ENCODE data around the gene CYP27C1. TPM values are rescaled to one million over a fixed set of nuclear protein-coding genes. Genes with fewer than 3 reads are reported as not detected.

The CYP27C1 gene
- total RNA-seq, 1 donor from 2014 or later, result not detected

- TF ChIP-seq, protein P1, sequence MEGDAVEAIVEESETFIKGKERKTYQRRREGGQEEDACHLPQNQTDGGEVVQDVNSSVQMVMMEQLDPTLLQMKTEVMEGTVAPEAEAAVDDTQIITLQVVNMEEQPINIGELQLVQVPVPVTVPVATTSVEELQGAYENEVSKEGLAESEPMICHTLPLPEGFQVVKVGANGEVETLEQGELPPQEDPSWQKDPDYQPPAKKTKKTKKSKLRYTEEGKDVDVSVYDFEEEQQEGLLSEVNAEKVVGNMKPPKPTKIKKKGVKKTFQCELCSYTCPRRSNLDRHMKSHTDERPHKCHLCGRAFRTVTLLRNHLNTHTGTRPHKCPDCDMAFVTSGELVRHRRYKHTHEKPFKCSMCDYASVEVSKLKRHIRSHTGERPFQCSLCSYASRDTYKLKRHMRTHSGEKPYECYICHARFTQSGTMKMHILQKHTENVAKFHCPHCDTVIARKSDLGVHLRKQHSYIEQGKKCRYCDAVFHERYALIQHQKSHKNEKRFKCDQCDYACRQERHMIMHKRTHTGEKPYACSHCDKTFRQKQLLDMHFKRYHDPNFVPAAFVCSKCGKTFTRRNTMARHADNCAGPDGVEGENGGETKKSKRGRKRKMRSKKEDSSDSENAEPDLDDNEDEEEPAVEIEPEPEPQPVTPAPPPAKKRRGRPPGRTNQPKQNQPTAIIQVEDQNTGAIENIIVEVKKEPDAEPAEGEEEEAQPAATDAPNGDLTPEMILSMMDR (IDR thresholded peaks at IDR 0.05), result no peak
- intact Hi-C loops (cut with DNase I), result no loop called here
These were observed 32.9 kb downstream of the CYP27C1 start for GRCh38 chr2:127187081-127187775.

DNA sequence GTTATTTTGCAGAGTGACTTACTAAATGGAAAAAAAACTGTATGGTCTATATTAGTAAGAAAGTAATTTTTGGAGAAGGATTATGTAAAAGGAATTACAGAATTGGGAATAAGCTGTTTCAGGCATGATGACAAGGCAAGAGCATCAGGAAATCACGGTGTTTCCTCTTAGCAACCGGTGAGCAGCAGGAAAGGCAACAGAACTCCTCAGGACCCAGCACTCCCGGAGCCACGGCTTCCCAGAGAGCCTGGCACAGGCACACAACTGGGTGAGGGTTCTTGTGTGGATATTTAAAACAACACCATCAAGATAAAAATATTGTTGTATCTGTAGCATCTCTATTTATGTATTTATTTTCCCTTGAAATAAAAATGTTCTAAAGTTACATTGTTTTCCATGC is 34.4 kb downstream of the CYP27C1 start:
- Histone ChIP-seq H3K4me3 (no peak overlapping the region), H3K27ac (no peak overlapping the region), H3K9me3 (no peaks in the 10 kb centered on the region), H3K27me3 (ENCODE audit: low read depth) (no peaks in the 10 kb centered on the region), H3K4me1 (no peaks in the 10 kb centered on the region), H3K36me3 (no peaks in the 10 kb centered on the region)
- TF ChIP-seq, protein P1 (IDR thresholded peaks at IDR 0.05), result no peak
- no peak for DNase-seq
- intact Hi-C loops (cut with DNase I), result no loop called here
- ATAC-seq, result no peak

More at GRCh38 chr2:127187081-127187775, 32.9 kb downstream of the CYP27C1 start:
- DNase-seq (no peak), ATAC-seq (no peak)
- Histone ChIP-seq H3K27me3 (ENCODE audit: low read depth) (no peaks in the 10 kb centered on the region), H3K4me1 (no peaks in the 10 kb centered on the region), H3K9me3 (no peaks in the 10 kb centered on the region), H3K36me3 (no peaks in the 10 kb centered on the region), H3K4me3 (no peak overlapping the region), H3K27ac (no peak overlapping the region)

- no peak overlapping the region for H3K4me3 ChIP-seq
- DNase-seq, result no peak
- no peaks in the 10 kb centered on the region for H3K27me3 ChIP-seq (ENCODE audit: low read depth)
- no peaks in the 10 kb centered on the region for H3K36me3 ChIP-seq
- no peak overlapping the region for H3K27ac ChIP-seq
- no peak for ATAC-seq
- TF ChIP-seq, protein P1 (IDR thresholded peaks at IDR 0.05), result no peak
- intact Hi-C loops (cut with DNase I), result no loop called here
- no peaks in the 10 kb centered on the region for H3K9me3 ChIP-seq
- H3K4me1 ChIP-seq, result no peaks in the 10 kb centered on the region
These were observed 35.0 kb downstream of the CYP27C1 start for GRCh38 chr2:127185093-127185492.

DNA sequence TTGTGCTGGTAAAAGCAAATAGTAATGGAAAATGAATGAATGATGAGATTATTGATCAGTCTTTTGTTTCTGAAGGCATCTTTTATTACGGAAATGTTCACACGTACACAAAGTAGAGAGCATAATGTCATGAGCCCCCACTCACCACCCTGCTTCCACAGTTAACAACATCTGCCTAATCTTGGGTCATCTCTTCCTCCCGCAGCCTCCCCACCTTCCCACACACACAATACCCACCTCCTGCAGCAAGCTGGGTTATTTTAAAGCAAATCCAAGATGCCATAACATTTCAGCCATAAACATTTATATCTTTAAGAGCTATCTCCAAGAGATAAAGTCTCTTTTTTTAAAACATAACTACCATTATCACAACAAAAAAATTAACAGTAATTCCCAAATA is 36.3 kb downstream of the CYP27C1 start:
- intact Hi-C loops (cut with DNase I), result no loop called here
- TF ChIP-seq, protein P1 (IDR thresholded peaks at IDR 0.05), result no peak

GRCh38 chr2:127182626-127183458 is 37.3 kb downstream of the CYP27C1 start:
- DNase-seq (no peak), ATAC-seq (no peak)
- TF ChIP-seq, protein P1 (IDR thresholded peaks at IDR 0.05), result no peak
- no peaks in the 10 kb centered on the region for H3K27me3 ChIP-seq (ENCODE audit: low read depth)
- H3K4me1 ChIP-seq, result no peaks in the 10 kb centered on the region
- intact Hi-C loops (cut with DNase I), result no loop called here
- no peak overlapping the region for H3K27ac ChIP-seq
- H3K4me3 ChIP-seq, result no peak overlapping the region
- no peaks in the 10 kb centered on the region for H3K9me3 ChIP-seq
- H3K36me3 ChIP-seq, result no peaks in the 10 kb centered on the region

More for the DNA sequence above, 36.3 kb downstream of the CYP27C1 start:
- DNase-seq (no peak), ATAC-seq (no peak)
- H3K4me1 ChIP-seq, result no peaks in the 10 kb centered on the region
- H3K36me3 ChIP-seq, result no peaks in the 10 kb centered on the region
- H3K4me3 ChIP-seq, result no peak overlapping the region
- no peaks in the 10 kb centered on the region for H3K27me3 ChIP-seq (ENCODE audit: low read depth)
- H3K27ac ChIP-seq, result no peak overlapping the region
- no peaks in the 10 kb centered on the region for H3K9me3 ChIP-seq

Measured in lower lobe of right lung (tissue), 2 donors.